ENCODE measurements around the gene ERCC6. TPM values are rescaled to one million over a fixed set of nuclear protein-coding genes. Genes with fewer than 3 reads are reported as not detected.

ERCC6 gene
- total RNA-seq, 1 experiment from 2014 or later: 24.5 TPM

DNA sequence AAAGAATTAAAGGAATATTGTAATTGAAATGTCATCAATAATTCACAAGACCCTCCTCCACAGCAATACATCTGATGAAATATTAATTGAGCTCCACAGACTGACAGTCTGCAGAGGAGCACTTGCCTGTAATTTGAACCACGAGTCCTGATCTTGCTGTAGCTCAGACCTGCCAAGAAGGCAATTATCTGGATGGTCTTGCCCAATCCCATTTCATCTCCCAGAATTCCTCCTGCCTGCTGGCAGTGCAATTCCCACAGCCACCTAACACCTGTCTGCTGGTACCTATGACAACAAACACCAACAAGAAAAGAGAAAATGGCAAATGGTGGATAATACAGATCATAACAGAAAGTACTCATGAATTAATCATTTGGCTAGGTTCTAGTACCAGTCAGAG lies 38.5 kb downstream of the ERCC6 start:
- DNase-seq: no peak
- Histone ChIP-seq H3K27me3 (no peaks in the 10 kb centered on the region), H3K36me3 (peaks cover 13% of the 10 kb centered on the region), H3K4me3 (no peak overlapping the region), H3K9me3 (no peaks in the 10 kb centered on the region)

GRCh38 chr10:49499305-49499851 lies 39.5 kb downstream of the ERCC6 start:
- no peak for DNase-seq
- H3K9me3 ChIP-seq: no peaks in the 10 kb centered on the region
- peaks cover 12% of the 10 kb centered on the region for H3K36me3 ChIP-seq
- no peaks in the 10 kb centered on the region for H3K27me3 ChIP-seq
- H3K4me3 ChIP-seq: no peak overlapping the region

DNA sequence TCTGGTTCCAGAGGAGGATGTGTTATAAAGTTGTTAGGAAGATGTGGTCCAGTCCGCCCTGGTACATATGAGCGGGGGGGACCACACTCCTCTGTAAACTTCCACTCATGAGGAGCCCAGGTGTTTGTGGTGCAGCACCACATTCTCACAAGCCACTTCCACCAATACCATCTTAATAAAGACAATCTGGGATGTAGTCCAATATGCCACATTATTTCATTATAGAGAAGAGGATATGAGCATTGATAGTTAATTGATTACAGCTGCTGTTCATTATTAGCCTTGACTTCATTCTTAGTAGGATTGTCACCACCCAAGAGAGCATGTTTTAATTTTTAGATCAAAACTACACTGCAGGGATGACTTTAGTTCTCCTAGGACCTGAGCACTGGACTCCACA lies 40.5 kb downstream of the ERCC6 start:
- no peak for DNase-seq
- Histone ChIP-seq H3K36me3 (peaks cover 12% of the 10 kb centered on the region), H3K4me3 (no peak overlapping the region), H3K27me3 (no peaks in the 10 kb centered on the region), H3K9me3 (no peaks in the 10 kb centered on the region)

DNA sequence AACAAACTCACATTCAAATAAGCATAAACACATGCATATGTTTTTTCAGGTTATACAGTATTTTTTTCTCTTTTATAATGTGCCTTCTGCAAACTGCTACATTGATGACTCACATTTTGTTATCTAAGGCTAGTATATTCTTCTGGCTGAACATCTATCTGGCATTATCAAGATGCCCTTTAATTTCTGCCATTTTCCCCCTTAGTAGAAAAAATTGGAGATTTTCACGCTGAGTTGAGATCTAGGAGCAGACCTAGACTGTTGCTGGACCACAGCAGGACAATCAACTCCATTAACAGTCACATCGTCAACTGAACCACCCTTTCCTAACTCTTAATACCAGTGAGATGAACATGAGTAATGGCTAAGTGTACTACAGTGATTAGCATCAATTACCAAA lies 41.6 kb downstream of the ERCC6 start:
- Histone ChIP-seq H3K27me3 (no peaks in the 10 kb centered on the region), H3K9me3 (no peaks in the 10 kb centered on the region), H3K36me3 (peaks cover 12% of the 10 kb centered on the region), H3K4me3 (no peak overlapping the region)
- no peak for DNase-seq

- no peak for DNase-seq
- Histone ChIP-seq H3K36me3 (peaks cover 4% of the 10 kb centered on the region; the same call in 1 of the 2 replicates), H3K4me3 (no peak overlapping the region), H3K9me3 (no peaks in the 10 kb centered on the region), H3K27me3 (no peaks in the 10 kb centered on the region)
Measured at GRCh38 chr10:49488056-49488717, 50.7 kb downstream of the ERCC6 start.

DNA sequence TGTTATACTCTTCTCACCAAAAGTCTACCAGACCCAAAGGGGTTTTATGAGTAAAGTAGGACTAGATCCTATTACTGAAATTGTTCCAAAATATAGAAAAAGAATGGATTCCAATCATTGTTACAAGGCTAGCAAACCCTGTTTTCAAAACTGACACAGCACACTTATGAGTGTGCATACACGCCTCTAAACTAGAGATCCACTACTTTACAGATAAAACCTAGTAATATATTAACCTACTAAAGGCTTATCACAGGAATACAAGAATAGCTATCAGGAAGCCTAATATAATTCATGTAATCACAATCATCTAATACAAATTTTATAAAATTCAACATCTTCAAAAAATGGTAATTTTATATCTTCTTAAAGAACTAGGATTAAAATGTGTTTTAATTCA lies 52.2 kb downstream of the ERCC6 start:
- Histone ChIP-seq H3K27me3 (no peaks in the 10 kb centered on the region), H3K9me3 (no peaks in the 10 kb centered on the region), H3K36me3 (peaks cover 11% of the 10 kb centered on the region), H3K4me3 (no peak overlapping the region)
- no peak for DNase-seq

DNA sequence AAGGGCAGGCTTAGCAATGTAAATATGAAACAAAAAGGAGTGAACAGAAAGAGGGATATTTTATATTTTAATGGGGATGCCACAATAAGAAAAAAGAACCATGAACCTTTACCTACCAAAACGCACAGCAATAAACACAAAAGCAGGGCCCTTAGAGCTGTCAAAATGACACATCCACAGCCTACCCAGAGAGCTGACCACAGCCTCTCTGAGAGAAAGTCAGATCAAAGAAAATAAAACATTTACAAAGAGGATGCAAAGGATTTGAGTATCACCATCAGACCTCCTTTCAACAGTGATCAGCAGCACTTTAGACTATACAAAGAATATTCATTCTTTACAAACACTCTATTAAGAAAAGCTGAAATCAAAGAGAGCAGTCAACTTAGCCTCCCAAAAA lies 52.9 kb downstream of the ERCC6 start:
- Histone ChIP-seq H3K9me3 (no peaks in the 10 kb centered on the region), H3K4me3 (no peak overlapping the region), H3K27me3 (no peaks in the 10 kb centered on the region), H3K36me3 (peaks cover 7% of the 10 kb centered on the region; the same call in 1 of the 2 replicates)
- DNase-seq: no peak

DNA sequence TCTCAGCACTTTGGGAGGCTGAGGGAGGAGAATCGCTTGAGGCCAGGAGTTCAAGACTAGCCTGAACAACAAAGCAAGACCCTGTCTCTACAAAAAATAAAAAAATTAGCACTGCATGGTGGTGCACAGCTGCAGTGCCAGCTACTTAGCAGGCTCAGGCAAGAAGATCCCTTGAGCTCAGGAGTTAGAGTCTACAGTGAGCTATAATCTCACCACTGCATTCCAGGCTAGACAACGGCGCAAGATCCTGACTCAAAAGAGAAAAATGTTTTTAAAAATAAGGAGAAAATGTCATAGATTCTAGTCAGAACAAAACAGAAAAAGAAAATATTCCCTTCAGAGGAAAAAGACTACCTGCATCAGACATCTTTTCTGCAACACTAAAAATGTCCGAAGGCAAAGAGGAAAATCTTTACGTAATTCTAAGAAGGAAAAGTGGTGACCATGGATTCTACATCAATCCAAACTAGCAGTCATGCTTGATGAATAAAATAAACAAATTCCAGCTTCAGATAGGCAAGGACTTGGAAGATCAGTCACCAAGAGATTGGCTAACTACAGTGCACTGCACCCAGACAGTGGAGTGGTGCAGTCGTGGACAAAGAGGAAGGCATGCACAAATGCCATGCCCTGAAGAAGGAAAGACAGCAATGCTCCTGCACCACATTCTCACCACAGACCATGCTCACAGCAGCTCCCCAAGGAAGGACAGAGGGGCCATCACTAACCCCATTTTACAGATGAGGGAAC lies 54.3 kb downstream of the ERCC6 start:
- no peak for DNase-seq
- Histone ChIP-seq H3K9me3 (no peaks in the 10 kb centered on the region), H3K36me3 (peaks cover 10% of the 10 kb centered on the region; the same call in 1 of the 2 replicates), H3K27me3 (no peaks in the 10 kb centered on the region), H3K4me3 (no peak overlapping the region)

- H3K9me3 ChIP-seq: no peaks in the 10 kb centered on the region
- no peak for DNase-seq
- H3K36me3 ChIP-seq: peaks cover 23% of the 10 kb centered on the region
- no peaks in the 10 kb centered on the region for H3K27me3 ChIP-seq
- no peak overlapping the region for H3K4me3 ChIP-seq
Measured at GRCh38 chr10:49478819-49479218, 60.1 kb downstream of the ERCC6 start.

DNA sequence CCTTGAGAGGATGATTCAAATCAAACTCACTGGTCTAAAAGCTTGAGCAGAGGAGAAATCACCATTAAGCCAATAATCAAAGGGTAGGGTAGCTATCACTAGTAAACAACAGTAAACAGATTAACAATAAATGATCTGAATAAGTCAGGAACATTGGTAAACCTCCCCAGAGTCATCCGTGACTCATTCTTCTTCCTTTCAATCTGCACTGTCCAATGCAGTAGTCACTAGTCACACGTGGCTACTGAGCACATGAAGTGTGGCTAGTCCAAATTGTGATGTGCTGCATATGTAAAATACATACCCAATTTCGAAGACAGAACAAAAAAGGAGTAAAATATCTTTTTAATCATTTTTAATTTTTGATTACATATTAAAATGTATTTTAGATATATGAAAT lies 64.0 kb downstream of the ERCC6 start:
- no peaks in the 10 kb centered on the region for H3K27me3 ChIP-seq
- H3K4me3 ChIP-seq: no peak overlapping the region
- peaks cover 42% of the 10 kb centered on the region for H3K36me3 ChIP-seq
- no peaks in the 10 kb centered on the region for H3K9me3 ChIP-seq
- DNase-seq: peak; percentile 36

GRCh38 chr10:49471532-49471931 lies 67.4 kb downstream of the ERCC6 start:
- no peaks in the 10 kb centered on the region for H3K9me3 ChIP-seq
- no peaks in the 10 kb centered on the region for H3K27me3 ChIP-seq
- H3K36me3 ChIP-seq: peaks cover 52% of the 10 kb centered on the region
- DNase-seq: no peak
- H3K4me3 ChIP-seq: no peak overlapping the region

- Histone ChIP-seq H3K9me3 (no peaks in the 10 kb centered on the region), H3K36me3 (peaks cover 32% of the 10 kb centered on the region), H3K4me3 (no peak overlapping the region), H3K27me3 (no peaks in the 10 kb centered on the region)
- no peak for DNase-seq
Measured at GRCh38 chr10:49465736-49466135, 73.2 kb downstream of the ERCC6 start.

Other genes with a start within 250 kb of the ERCC6 start
- gene C10orf71, start 240.0 kb downstream of the ERCC6 start, total RNA-seq (2014; rRNA removed; shearing (Covaris generic); ENCODE audit: low replicate concordance): not detected in 2 replicates
- gene DRGX, start 143.0 kb downstream of the ERCC6 start, total RNA-seq (2014; rRNA removed; shearing (Covaris generic); ENCODE audit: low replicate concordance): 0.07 and 0.10 TPM in 2 replicates
- not detected in 2 replicates for gene SLC18A3, start 71.2 kb upstream of the ERCC6 start, total RNA-seq (2014; rRNA removed; shearing (Covaris generic); ENCODE audit: low replicate concordance)
- not detected in 2 replicates for gene CHAT, start 74.9 kb upstream of the ERCC6 start, total RNA-seq (2014; rRNA removed; shearing (Covaris generic); ENCODE audit: low replicate concordance)
- not detected in 2 replicates for gene C10orf53, start 140.5 kb upstream of the ERCC6 start, total RNA-seq (2014; rRNA removed; shearing (Covaris generic); ENCODE audit: low replicate concordance)
- 0.16 TPM in 1 of 2 replicates, not detected in the other for gene OGDHL, start 223.2 kb upstream of the ERCC6 start, total RNA-seq (2014; rRNA removed; shearing (Covaris generic); ENCODE audit: low replicate concordance)

Data from MG63 (cell line).